Activated CD4-positive, CD25-positive, alpha-beta regulatory T cell treated with anti-CD3 and anti-CD28 coated beads, Interleukin-2, amount 50 U/mL, for 24 hours (primary cell): ENCODE measurements around the gene CEACAM20.
"Not testable (repeated sequence)": the region's sequence is repeated elsewhere in the genome, so short reads cannot be mapped to it uniquely, and the experiment has no call there.

Experiments
- ATAC-seq, 2 donors: fragments of 150-1000 bp; cut with Tn5 transposase; one replicate each; pipeline ENCODE4 v1.10.0; 2021; ENCODE audit warnings: mild to moderate bottlenecking in 1 of 2, moderate library complexity in 1 of 2

The CEACAM20 gene

DNA sequence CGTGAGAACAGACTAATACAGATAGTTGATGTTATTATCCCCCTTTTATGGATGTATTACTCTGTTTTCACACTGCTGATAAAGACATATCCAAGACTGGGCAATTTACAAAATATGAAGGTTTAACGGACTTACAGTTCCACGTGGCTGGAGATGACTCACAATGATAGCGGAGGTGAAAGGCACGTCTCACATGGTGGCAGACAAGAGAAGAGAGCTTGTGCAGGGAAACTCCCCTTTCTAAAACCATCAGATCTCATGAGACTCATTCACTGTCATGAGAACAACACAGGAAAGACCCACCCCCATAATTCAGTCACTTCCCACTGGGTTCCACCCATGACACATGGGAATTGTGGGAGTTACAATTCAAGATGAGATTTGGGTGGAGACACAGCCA is 60.7 kb downstream of the CEACAM20 start:
- ATAC-seq = not testable (repeated sequence)

DNA sequence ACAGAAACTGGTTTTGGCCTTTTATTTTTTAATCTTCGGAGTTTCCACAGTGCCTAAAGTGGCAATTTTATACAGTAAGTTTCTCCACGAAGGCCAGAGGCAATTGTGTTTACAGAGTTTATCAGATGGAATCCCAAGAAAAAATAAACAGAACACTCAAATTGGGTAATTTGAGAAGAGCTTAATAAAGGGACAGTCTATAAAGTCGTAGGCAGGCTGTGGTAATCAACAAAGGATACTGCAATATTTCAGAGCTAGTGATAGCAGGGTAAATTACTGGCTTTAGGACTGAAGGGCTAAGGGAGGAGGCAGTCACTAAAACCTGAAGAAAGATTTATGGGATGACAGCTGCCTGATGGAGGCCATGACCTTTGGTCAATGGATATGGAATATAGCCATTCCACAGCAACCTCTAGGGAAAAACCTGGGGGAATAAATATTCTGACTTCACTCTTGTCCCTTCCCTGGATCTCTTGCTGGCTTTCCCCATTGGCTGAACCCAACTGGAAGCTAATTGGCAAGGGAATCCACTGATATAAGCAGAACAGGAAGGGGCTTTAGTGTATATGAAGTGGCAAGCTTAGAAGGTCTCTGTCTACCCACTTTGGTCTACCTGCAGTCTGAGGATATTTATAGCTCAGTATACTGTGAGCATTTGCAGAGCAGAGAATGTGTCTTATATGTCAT is 66.7 kb downstream of the CEACAM20 start:
- ATAC-seq = not testable (repeated sequence)
